ENCODE results near the gene ABHD3. TPM values are rescaled to one million over a fixed set of nuclear protein-coding genes. Genes with fewer than 3 reads are reported as not detected.
"Not testable (repeated sequence)": the region's sequence is repeated elsewhere in the genome, so short reads cannot be mapped to it uniquely, and the experiment has no call there.

ABHD3 gene
- total RNA-seq, 1 donor from 2014 or later, result 9.6 TPM

DNA sequence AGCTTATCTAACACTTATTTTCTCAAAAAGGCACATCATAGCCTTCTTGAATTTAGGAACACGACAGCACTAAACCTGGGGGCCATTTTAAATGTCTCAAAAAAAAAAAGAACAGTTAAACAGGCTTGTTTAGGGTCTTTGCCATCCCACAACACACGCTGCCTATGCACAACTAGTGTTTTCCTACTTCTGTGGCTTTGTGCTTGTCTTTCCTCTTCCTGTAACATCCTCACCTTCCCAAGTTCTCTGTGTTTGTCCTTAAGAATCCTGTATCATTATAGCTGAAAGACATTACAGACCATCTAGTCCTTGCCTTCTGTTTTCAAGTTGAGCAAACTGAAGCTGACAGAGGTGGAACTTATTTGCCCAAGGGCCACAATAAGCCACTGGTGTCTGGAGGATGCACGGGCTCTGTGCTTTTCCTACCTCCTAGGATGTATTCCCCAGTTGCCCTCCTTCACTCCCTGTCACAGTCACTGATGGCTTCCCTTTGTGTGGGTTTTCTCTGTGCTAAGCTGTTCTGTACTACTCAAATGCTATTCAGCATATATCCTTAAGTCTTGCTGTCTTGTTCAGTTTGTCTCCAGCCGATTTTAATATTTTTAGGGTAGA lies 69.9 kb downstream of the ABHD3 start:
- H3K36me3 ChIP-seq, result peaks cover 13 to 26% of the 10 kb centered on the region in 2 donors
- no peaks in the 10 kb centered on the region for H3K9me3 ChIP-seq
- no peak for DNase-seq (ENCODE audit: low spot score in 2 of 2)
- no peaks in the 10 kb centered on the region for H3K27me3 ChIP-seq
- no peak overlapping the region for H3K4me3 ChIP-seq
- no peak overlapping the region for H3K27ac ChIP-seq
- TF ChIP-seq, protein P1, sequence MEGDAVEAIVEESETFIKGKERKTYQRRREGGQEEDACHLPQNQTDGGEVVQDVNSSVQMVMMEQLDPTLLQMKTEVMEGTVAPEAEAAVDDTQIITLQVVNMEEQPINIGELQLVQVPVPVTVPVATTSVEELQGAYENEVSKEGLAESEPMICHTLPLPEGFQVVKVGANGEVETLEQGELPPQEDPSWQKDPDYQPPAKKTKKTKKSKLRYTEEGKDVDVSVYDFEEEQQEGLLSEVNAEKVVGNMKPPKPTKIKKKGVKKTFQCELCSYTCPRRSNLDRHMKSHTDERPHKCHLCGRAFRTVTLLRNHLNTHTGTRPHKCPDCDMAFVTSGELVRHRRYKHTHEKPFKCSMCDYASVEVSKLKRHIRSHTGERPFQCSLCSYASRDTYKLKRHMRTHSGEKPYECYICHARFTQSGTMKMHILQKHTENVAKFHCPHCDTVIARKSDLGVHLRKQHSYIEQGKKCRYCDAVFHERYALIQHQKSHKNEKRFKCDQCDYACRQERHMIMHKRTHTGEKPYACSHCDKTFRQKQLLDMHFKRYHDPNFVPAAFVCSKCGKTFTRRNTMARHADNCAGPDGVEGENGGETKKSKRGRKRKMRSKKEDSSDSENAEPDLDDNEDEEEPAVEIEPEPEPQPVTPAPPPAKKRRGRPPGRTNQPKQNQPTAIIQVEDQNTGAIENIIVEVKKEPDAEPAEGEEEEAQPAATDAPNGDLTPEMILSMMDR (IDR thresholded peaks at IDR 0.05), result no peak
- no peaks in the 10 kb centered on the region for H3K4me1 ChIP-seq
- intact Hi-C loops (cut with DNase I), result no loop called here

DNA sequence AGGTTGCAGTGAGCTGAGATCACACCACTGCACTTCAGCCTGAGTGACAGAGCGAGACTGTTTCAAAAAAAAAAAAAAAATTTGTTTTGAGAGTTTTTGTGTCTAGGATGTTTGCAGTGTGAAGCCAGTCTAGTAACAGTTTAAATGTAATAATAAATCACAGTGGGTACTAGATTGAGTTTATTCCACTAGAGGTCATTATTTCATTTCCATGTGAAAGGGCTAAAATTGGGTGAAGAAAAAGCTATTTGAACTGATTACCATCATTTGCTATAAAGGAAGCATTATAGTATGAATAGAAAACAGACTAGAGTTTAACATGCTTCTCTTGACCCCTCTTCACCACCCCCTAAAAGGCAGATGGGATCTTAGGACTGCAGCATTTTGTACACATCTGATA lies 72.2 kb downstream of the ABHD3 start:
- no peak overlapping the region for H3K27ac ChIP-seq
- H3K36me3 ChIP-seq, result peaks cover 18 to 34% of the 10 kb centered on the region in 2 donors
- H3K27me3 ChIP-seq, result no peaks in the 10 kb centered on the region
- TF ChIP-seq, protein P1 (IDR thresholded peaks at IDR 0.05), result peak in 1 of 3 experiments; percentile 4
- no peaks in the 10 kb centered on the region for H3K4me1 ChIP-seq
- intact Hi-C loops (cut with DNase I), result no loop called here
- H3K4me3 ChIP-seq, result no peak overlapping the region
- H3K9me3 ChIP-seq, result no peaks in the 10 kb centered on the region
- no peak for DNase-seq (ENCODE audit: low spot score in 2 of 2)

DNA sequence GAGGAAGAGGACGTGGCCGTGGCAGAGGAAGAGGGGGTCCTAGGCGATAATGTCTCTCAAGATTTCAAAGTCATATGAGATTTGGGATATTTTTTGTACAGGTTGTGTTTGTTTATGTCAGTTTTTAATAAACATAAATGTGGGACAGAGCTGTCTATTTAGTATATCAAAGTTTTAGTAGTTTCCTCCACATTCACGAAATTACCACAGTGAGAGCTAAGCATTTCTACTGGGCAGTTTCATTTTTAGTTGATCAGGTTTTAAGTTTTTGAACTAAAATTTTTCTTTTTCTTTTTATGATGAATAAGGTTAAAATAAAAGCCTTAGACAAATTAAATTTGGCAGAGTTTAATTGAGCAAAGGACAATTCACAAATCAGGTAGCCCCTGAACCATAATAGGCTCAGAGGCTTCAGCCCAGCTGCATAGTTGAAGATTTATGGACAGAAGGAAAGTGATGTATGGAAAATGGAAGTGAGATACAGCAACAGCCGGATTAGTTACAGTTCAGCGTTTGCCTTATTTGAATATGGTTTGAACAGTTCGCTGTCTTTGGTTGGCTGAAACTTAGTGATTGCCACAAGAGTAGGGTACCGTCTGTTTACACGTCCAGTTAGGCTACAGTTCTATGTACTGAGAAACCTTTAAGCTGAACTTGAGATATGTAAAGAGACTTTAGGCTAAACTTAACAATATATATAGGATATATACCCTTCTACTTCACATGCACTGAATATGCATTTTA lies 75.3 kb downstream of the ABHD3 start:
- Histone ChIP-seq H3K27me3 (no peaks in the 10 kb centered on the region), H3K9me3 (no peaks in the 10 kb centered on the region), H3K4me3 (no peak overlapping the region), H3K27ac (no peak overlapping the region), H3K36me3 (peaks cover 35 to 65% of the 10 kb centered on the region in 2 donors), H3K4me1 (no peaks in the 10 kb centered on the region)
- intact Hi-C loops (cut with DNase I), result no loop called here
- DNase-seq (ENCODE audit: low spot score in 2 of 2), result no peak
- TF ChIP-seq, protein P1 (IDR thresholded peaks at IDR 0.05), result no peak

DNA sequence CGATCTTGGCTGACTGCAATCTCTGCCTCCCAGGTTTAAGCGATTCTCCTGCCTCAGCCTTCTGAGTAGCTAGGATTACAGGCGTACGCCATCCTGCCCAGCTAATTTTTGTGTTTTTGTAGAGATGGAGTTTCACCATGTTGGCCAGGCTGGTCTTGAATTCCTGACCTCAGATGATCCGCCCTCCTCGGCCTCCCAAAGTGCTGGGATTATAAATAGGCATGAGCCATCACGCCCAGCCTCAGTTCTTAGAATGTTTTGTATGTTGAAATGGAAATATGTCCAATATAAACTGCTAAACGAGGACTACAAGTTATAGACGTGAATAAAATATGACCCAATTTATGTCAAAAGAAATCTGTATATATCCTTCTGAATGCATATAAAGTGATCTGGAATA lies 82.9 kb downstream of the ABHD3 start:
- H3K9me3 ChIP-seq; H3K4me3 ChIP-seq; H3K27me3 ChIP-seq; H3K4me1 ChIP-seq; intact Hi-C loops (cut with DNase I); DNase-seq (ENCODE audit: low spot score in 2 of 2): not testable (repeated sequence)
- Histone ChIP-seq H3K36me3 (peaks cover 32 to 43% of the 10 kb centered on the region in 2 donors), H3K27ac (peak overlapping the region; percentile 30 to 31)

DNA sequence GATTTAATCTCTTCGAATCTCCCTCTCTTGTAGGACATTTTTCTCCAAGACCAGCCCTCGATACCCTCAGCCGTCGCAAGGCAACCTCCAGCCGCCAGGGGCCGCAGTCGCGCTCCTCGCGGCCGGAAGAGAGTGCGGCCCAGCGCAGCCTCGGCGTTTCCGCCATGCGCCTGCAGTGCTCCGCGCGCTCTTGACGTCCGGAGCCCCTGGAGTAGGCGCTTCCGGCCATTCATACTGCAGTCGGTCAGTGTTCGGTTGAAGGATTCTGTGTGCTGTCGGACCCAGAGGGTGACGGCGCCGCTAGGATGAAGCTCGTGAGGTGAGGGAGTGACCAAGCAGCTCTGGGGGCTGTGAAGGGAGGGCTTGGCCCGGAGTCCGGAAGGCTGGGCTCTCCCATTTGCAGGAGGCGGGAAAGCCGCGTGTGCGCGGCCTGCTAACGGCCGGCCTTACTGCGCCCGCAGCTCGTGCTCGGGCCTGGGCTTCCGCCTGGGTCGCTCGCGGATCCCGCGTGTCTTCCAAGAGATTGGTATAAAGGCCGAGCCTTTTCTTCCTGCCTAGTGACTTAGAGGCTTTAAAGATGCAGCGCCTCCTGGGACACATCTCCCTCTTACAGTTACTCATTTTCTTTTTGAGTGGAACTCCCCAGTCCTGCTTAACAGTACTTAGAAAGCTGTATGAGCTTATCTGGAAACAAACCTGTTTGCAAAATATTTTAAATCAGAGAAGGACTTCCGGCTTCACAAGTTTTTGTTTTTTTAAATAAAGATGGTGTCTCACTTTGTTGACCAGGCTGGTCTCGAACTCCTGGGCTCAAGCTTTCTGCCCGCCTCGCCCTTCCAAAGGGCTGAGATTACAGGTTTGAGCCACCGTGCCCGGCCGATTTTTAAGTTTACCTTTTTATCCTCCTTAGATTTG lies 92.2 kb downstream of the ABHD3 start, which contains the start of gene SNRPD1:
SNRPD1 (plus strand) TSS at position 190 of the 915 bp plus-strand sequence; CDS start at position 306, 116 bp downstream.
- Histone ChIP-seq H3K27me3 (no peaks in the 10 kb centered on the region), H3K36me3 (peaks cover 6 to 16% of the 10 kb centered on the region in 2 donors), H3K9me3 (no peaks in the 10 kb centered on the region), H3K4me1 (peaks cover 3 to 13% of the 10 kb centered on the region in 2 donors), H3K4me3 (peak within 1 kb of the TSS; percentile 84 to 88), H3K27ac (peak within 1 kb of the TSS; percentile 83 to 89)
- DNase-seq (ENCODE audit: low spot score in 2 of 2), result peak; percentile 39 to 93
- intact Hi-C loops (cut with DNase I), result loop anchor here (5.0 kb wide), 1 partner anchor 220 kb away; no protein-coding TSS in a partner anchor
- TF ChIP-seq, protein P1 (IDR thresholded peaks at IDR 0.05), result peak; percentile 84 to 97 (median 97)

DNA sequence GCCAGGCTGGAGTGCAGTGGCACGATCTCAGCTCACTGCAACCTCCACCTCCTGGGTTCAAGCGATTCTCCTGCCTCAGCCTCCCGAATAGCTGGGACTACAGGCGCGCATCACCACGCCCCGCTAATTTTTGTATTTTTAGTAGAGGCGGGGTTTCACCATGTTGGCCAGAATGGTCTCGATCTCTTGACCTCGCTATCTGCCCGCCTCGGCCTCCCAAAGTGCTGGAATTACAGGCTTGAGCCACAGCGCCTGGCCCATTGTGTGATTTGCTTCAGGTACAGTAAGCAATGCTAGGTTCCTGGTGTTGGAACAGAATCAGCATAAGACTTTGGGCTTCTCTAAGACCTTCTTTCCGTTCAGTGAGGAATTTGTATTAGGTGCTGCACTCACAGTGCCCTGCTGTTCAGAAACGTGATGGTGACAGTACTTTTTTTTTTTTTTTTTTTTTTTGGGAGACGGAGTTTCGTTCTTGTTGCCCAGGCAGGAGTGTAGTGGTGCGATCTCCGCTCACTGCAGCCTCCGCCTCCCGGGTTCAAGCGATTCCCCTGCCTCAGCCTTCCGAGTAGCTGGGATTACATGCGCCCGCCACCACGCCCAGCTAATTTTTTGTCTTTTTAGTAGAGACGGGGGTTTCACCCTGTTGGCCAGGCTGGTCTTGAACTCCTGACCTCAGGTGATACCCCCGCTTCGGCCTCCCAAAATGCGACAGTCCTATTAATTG lies 93.0 kb downstream of the ABHD3 start:
- H3K27me3 ChIP-seq; H3K9me3 ChIP-seq; H3K36me3 ChIP-seq; DNase-seq (ENCODE audit: low spot score in 2 of 2): not testable (repeated sequence)
- intact Hi-C loops (cut with DNase I), result loop anchor here (5.0 kb wide), 1 partner anchor 221 kb away; no protein-coding TSS in a partner anchor
- Histone ChIP-seq H3K4me3 (peak overlapping the region; percentile 84 to 88), H3K4me1 (peaks cover 3 to 13% of the 10 kb centered on the region in 2 donors), H3K27ac (peak overlapping the region; percentile 83 to 89)
